Right ventricle myocardium inferior (tissue), 1 donor: ENCODE measurements around the gene ZNF558. TPM values are rescaled to one million over a fixed set of nuclear protein-coding genes. Genes with fewer than 3 reads are reported as not detected.
A peak's percentile ranks its signal among the peaks of the same experiment; 100 is the strongest.

Source experiments
- ATAC-seq: fragments of 200-7000 bp; cut with Tn5 transposase; one replicate; pipeline ENCODE4 v1.9.1; 2020; ENCODE audit warnings: mild to moderate bottlenecking, moderate library complexity
- DNase-seq: peaks from one replicate; pipeline ENCODE4 v3.0.0; 2021; ENCODE audit errors: missing footprints
- intact Hi-C: fragments of 100-400 bp; cut with DNase I; formaldehyde crosslinking; loops from one replicate; pipeline ENCODE4 v1.11.0; 2022
- long read RNA-seq: library from polyadenylated mRNA; unstranded; transcript quantifications from one replicate; pipeline ENCODE4 v2.0.0, GENCODE V29; 2021
- total RNA-seq: library from RNA; stranded (reverse); fragmentation: NEBNext Ultra II Directional; extraction: Animal tissue kit (Norgen Biotek cat#: 25700); gene quantifications from one replicate; pipeline ENCODE4 v1.2.1, GENCODE V29; 2021
- donor health status: DM: no; HTN: yes; CAD: no; lungs with severe emphysema.

The ZNF558 gene
- 8.8 TPM for total RNA-seq
- long read RNA-seq, full-length matches to known transcripts, result 1 of 13 reads
- long read RNA-seq, partial matches to known transcripts, result 3 of 13 reads
- long read RNA-seq, other reads (novel, unspliced or antisense), result 9 of 13 reads

GRCh38 chr19:8832132-8833021 lies at the start of gene ZNF558, which contains the start of gene MBD3L1:
ZNF558 (minus strand) TSS chr19:8832304; CDS start chr19:8822659, 9,645 bp downstream.
MBD3L1 (plus strand) TSS chr19:8832377; CDS start chr19:8842679, 10,302 bp downstream.
- intact Hi-C loops, result loop anchor here (5.0 to 10.0 kb wide), 2 partner anchors 490 to 962 kb away; partner anchors contain the start of gene ZNF559
- ATAC-seq (peak; percentile 96), DNase-seq (peak; percentile 99)

- intact Hi-C loops, result no loop called here
- DNase-seq (no peak), ATAC-seq (no peak)
Observed at GRCh38 chr19:8881512-8881911, 49.4 kb upstream of the ZNF558 start.

- intact Hi-C loops, result no loop called here
Observed at GRCh38 chr19:8880868-8881488, 48.9 kb upstream of the ZNF558 start.

GRCh38 chr19:8877854-8878705 lies 46.0 kb upstream of the ZNF558 start:
- ATAC-seq (no peak), DNase-seq (no peak)
- intact Hi-C loops, result no loop called here

More at GRCh38 chr19:8880868-8881488, 48.9 kb upstream of the ZNF558 start:
- ATAC-seq (no peak), DNase-seq (no peak)

GRCh38 chr19:8866344-8866743 lies 34.2 kb upstream of the ZNF558 start:
- ATAC-seq (no peak), DNase-seq (no peak)
- intact Hi-C loops, result no loop called here

GRCh38 chr19:8858260-8858659 lies 26.2 kb upstream of the ZNF558 start:
- ATAC-seq (no peak), DNase-seq (no peak)
- intact Hi-C loops, result no loop called here

- no peak for ATAC-seq
- intact Hi-C loops, result no loop called here
- DNase-seq, result no peak
Observed at GRCh38 chr19:8850488-8850887, 18.4 kb upstream of the ZNF558 start.

GRCh38 chr19:8849232-8849631 lies 17.1 kb upstream of the ZNF558 start:
- no peak for ATAC-seq
- DNase-seq, result no peak
- intact Hi-C loops, result no loop called here

- ATAC-seq (no peak), DNase-seq (no peak)
- intact Hi-C loops, result no loop called here
Observed at GRCh38 chr19:8846819-8847218, 14.7 kb upstream of the ZNF558 start.

GRCh38 chr19:8840708-8841107 lies 8.6 kb upstream of the ZNF558 start:
- ATAC-seq (no peak), DNase-seq (no peak)
- intact Hi-C loops, result no loop called here

GRCh38 chr19:8835877-8836276 lies 3.8 kb upstream of the ZNF558 start:
- DNase-seq (no peak), ATAC-seq (no peak)
- intact Hi-C loops, result loop anchor here (10.0 kb wide), 1 partner anchor 959 kb away; no protein-coding TSS in a partner anchor

GRCh38 chr19:8835446-8835845 lies 3.3 kb upstream of the ZNF558 start:
- ATAC-seq (no peak), DNase-seq (no peak)
- intact Hi-C loops, result loop anchor here (10.0 kb wide), 1 partner anchor 959 kb away; no protein-coding TSS in a partner anchor

GRCh38 chr19:8831832-8832131 lies 322 bp downstream of the ZNF558 start:
- DNase-seq (no peak), ATAC-seq (no peak)
- intact Hi-C loops, result loop anchor here (5.0 to 10.0 kb wide), 2 partner anchors 491 to 963 kb away; partner anchors contain the start of gene ZNF559

GRCh38 chr19:8831373-8831772 lies 731 bp downstream of the ZNF558 start:
- ATAC-seq (no peak), DNase-seq (no peak)
- intact Hi-C loops, result loop anchor here (5.0 to 10.0 kb wide), 2 partner anchors 491 to 963 kb away; partner anchors contain the start of gene ZNF559

- DNase-seq, result no peak
- ATAC-seq, result no peak
- intact Hi-C loops, result no loop called here
Observed at GRCh38 chr19:8827277-8827676, 4.8 kb downstream of the ZNF558 start.

- no peak for DNase-seq
Observed at GRCh38 chr19:8826371-8826770, 5.7 kb downstream of the ZNF558 start.

GRCh38 chr19:8821748-8822241 lies 10.3 kb downstream of the ZNF558 start:
- ATAC-seq (no peak), DNase-seq (no peak)
- intact Hi-C loops, result no loop called here

More at GRCh38 chr19:8826371-8826770, 5.7 kb downstream of the ZNF558 start:
- intact Hi-C loops, result no loop called here
- ATAC-seq, result no peak

GRCh38 chr19:8820234-8820633 lies 11.9 kb downstream of the ZNF558 start:
- intact Hi-C loops, result no loop called here
- DNase-seq, result no peak
- ATAC-seq, result no peak

- intact Hi-C loops, result no loop called here
Observed at GRCh38 chr19:8815780-8816179, 16.3 kb downstream of the ZNF558 start.

More at GRCh38 chr19:8815780-8816179, 16.3 kb downstream of the ZNF558 start:
- DNase-seq (no peak), ATAC-seq (no peak)
